T-helper 1 cell treated with Interleukin-12 subunit alpha and Interleukin-12 subunit beta and Interleukin-4 antibody, amounts not matched to agents 30 μg/mL and 1 μg/mL, for 36 hours (primary cell): Measurements from ENCODE around the gene SPACA4.

Experiments used
- H3K27ac Mint-ChIP-seq: one replicate; pipeline ENCODE4 v1.8.0; 2021; ENCODE audit warnings: mild to moderate bottlenecking, mixed read lengths
- H3K27me3 Mint-ChIP-seq: one replicate; pipeline ENCODE4 v1.8.0; 2021; ENCODE audit warnings: low read depth, mixed read lengths
- H3K36me3 Mint-ChIP-seq: one replicate; pipeline ENCODE4 v1.8.0; 2021; ENCODE audit warnings: low read depth, mixed read lengths
- H3K4me1 Mint-ChIP-seq: one replicate; pipeline ENCODE4 v1.8.0; 2021; ENCODE audit warnings: low read depth, mixed read lengths
- H3K4me3 Mint-ChIP-seq: one replicate; pipeline ENCODE4 v1.8.0; 2021; ENCODE audit warnings: mild to moderate bottlenecking, moderate library complexity, mixed read lengths
- H3K9me3 Mint-ChIP-seq: one replicate; pipeline ENCODE4 v1.8.0; 2021; ENCODE audit warnings: mixed read lengths

SPACA4 gene

DNA sequence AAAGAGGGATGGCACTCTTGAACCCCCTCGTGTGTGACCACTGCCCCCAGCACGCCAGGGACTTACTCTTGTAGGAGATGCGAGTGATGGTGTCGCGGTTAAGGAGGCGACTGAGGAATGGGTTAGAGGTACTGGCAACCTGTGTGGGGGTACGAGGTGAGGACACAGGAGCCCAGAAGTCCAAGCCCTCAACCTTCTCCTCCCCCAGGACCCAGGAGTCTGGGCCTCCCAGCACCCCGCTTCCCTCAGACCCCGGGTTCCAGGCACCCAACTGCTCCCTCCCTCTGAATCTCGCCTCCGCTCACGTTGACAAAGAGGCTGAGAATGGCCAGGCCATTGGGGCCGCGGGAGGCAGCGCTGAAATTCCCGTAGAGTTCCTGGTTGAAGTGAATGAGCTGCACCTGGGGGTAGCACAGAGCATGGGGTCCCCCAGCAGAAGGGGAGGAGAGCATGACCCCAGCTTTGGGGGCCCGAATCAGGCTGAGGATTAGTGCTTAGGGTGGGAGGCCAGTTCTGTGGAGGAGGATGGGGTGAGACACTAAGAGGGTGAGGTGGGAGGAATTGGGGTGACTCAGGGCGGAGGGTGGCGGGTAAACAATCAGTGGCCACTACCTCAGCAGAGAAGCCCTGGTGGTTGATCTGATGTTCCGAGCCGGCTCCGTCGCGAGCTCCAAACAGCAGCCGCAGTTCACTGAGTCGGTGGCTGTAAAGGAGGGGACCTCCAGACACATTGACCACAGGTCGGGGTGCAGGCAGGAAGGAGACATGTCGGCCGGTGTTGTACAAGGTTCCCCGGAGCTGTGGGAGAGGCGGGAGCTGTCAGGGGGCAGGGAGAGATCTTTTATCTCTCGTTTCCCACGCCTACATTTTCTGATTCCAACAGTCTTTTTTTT lies 33.2 kb downstream of the SPACA4 start:
- peaks cover 23% of the 10 kb centered on the region for H3K4me1 Mint-ChIP-seq
- H3K9me3 Mint-ChIP-seq: no peaks in the 10 kb centered on the region
- H3K36me3 Mint-ChIP-seq: peaks cover 6% of the 10 kb centered on the region
- H3K27ac Mint-ChIP-seq: no peak overlapping the region
- peaks cover 3% of the 10 kb centered on the region for H3K27me3 Mint-ChIP-seq
- H3K4me3 Mint-ChIP-seq: no peak overlapping the region

DNA sequence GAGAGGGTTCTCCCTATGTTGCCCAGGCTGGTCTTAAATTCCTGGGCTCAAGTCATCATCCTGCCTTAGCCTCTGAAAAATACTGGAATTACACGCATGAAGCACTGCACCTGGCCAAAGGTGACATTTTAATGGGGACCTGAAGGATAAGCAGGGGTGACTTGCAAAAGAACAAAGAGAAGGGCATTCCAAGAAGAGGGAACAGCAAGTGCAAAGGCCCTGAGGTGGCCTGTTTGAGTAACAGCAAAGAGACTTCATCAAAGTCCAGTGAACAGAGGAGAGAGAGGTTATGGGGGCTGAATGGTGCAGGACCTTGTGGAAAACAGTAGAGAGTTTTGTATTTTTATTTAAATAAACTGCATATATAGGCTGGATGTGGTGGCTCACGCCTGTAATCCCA lies 35.3 kb downstream of the SPACA4 start:
- Mint-ChIP-seq H3K4me3 (no peak overlapping the region), H3K9me3 (no peaks in the 10 kb centered on the region), H3K36me3 (peaks cover 6% of the 10 kb centered on the region), H3K4me1 (peaks cover 26% of the 10 kb centered on the region), H3K27me3 (peaks cover 3% of the 10 kb centered on the region), H3K27ac (no peak overlapping the region)

DNA sequence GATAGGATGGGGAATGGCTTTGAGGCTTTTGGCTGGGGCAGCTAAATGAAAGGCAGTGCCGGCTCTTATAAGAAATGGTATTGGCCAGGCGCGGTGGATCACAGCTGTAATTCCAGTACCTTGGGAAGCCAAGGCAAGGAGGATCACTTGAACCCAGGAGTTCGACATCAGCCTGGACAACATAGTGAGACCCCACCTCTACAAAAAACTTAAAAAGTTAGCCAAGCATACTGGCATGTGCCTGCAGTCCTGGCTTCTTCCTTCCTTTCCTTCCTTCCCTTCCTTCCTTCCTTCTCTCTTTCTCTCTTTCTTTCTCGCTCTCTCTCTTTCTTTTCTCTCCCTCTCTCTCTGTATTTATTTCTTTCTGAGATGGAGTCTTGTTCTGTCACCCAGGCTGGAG lies 36.3 kb downstream of the SPACA4 start:
- Mint-ChIP-seq H3K36me3 (peaks cover 6% of the 10 kb centered on the region), H3K27me3 (peaks cover 3% of the 10 kb centered on the region), H3K4me3 (no peak overlapping the region), H3K9me3 (no peaks in the 10 kb centered on the region), H3K4me1 (peaks cover 26% of the 10 kb centered on the region), H3K27ac (no peak overlapping the region)

DNA sequence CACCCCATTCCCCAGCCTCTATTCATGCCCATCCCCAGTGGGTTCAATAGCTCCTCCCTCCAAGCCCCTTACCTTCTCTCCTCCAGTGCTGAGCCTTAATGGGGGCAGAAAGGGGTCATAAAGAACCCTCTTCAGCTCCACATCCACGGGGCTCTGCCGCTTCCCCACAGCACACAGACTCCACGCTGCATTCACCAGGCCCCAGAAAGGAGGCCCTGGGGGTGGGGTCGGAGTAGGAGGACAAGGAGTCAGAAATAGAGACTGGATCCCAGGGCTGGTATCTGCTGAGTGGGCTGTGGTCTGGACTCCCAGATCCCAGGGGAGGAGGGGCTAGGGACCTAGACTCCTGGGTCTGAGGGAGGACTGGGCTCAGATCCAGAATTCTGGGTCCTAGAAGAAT lies 37.8 kb downstream of the SPACA4 start:
- H3K4me1 Mint-ChIP-seq: peaks cover 22% of the 10 kb centered on the region
- H3K27ac Mint-ChIP-seq: no peak overlapping the region
- H3K36me3 Mint-ChIP-seq: peaks cover 2% of the 10 kb centered on the region
- H3K27me3 Mint-ChIP-seq: peaks cover 3% of the 10 kb centered on the region
- no peaks in the 10 kb centered on the region for H3K9me3 Mint-ChIP-seq
- H3K4me3 Mint-ChIP-seq: no peak overlapping the region

DNA sequence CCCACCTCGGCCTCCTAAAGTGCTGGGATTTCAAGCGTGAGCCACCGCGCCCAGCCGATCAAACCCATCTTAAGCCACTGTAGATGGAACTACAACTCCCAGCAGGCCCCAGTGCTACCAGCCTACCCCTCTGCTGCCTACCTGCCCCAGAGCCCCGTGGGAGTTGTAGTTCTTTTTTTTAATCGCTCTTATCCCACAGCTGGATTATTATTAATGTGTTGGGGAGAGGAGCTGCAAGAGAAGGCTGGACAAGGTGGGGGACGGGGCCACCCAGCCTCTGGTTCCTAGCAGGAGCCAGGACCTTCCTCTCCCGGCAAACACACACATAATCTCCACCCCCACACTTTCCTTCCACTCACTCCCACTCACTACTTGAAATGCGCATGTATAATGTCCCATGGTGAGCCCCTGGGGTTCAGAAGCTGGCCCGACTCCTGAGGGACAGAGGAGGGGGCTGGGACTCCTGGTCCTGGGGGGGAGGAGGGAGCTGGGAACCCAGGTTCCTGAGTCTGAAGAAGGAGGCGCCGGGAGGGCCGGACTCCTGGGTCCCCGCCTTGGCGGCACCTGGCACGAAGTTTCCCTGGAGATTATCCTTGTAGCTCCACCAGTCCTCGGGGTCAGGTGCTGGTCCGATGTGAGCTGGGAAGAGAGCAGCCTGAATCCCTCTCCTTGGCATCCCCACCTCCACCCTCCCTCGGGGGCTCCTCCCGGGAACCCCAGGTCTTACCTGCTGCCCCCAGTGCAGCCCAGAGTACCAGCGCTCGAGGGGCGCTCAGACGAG lies 38.5 kb downstream of the SPACA4 start:
- Mint-ChIP-seq H3K36me3 (peaks cover under 1% of the 10 kb centered on the region), H3K4me1 (peaks cover 24% of the 10 kb centered on the region), H3K9me3 (no peaks in the 10 kb centered on the region), H3K27me3 (peaks cover 3% of the 10 kb centered on the region), H3K4me3 (peak overlapping the region; percentile 80), H3K27ac (peak overlapping the region; percentile 12)

DNA sequence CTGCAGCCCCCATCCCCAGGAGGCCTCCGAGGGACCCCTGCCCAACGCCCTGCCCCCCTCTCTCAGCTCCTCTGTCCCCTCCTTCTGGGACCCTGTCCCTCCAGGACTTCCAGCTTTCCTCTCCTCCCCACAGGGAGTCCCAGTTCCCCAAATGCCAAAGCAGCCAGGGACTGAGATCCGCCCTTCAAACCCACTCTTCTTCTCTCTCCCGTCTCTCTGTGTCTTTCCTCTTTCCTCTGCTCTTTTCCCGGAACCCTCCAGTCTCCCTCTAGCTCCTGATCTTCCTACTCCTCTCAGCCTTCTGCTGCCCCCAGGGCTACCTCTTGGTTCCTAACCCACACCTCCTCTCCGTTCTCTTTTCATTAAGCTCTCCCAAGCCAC lies 39.1 kb downstream of the SPACA4 start:
- Mint-ChIP-seq H3K4me1 (peaks cover 24% of the 10 kb centered on the region), H3K9me3 (no peaks in the 10 kb centered on the region), H3K4me3 (peak overlapping the region; percentile 80), H3K36me3 (no peaks in the 10 kb centered on the region), H3K27ac (peak overlapping the region; percentile 85), H3K27me3 (peaks cover 3% of the 10 kb centered on the region)

DNA sequence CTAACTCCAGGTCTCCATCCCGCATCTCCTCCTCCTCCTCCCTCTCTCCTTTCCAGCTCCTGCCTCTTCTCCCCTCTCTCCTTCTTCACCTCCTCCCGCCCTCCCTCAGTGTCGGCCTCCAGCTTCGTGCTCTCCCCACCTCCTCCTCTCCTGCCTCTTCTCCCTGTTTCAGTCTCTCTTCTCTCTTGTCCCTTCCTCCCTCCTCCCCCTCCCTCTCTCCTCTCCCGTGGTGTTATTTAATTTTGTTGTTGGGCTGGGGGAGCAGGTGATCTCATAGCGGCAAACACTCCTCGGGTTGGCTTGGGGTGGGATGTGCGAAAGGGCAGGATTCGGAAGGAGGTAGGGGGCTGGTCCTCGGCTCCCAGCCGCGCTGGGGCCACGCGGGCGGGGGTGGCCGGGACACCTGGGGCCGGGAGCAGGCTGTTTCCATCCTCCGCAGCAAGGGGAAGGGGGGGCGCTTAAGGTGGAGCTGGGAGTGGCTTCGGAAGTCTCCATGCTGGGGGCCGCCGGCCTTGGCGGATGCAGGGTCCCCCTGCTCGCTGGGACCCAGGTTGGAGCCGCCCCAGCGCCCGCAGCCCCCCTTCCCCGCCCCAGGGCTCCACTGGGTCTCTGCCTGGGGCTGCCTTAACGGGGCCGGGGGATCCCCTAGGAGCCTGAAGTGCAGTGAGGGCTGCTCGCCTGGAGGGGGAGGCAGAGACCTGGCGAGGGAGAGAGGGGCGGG lies 39.6 kb downstream of the SPACA4 start, which contains the start of gene CA11:
Gene CA11, minus strand, starts transcription at position 187 of the 721 bp plus-strand sequence. CDS start 555 bp downstream, outside the sequence.
- Mint-ChIP-seq H3K27me3 (peaks cover 3% of the 10 kb centered on the region), H3K4me3 (peak within 1 kb of the TSS; percentile 80), H3K4me1 (peaks cover 27% of the 10 kb centered on the region), H3K27ac (peak within 1 kb of the TSS; percentile 85), H3K9me3 (no peaks in the 10 kb centered on the region), H3K36me3 (no peaks in the 10 kb centered on the region)

DNA sequence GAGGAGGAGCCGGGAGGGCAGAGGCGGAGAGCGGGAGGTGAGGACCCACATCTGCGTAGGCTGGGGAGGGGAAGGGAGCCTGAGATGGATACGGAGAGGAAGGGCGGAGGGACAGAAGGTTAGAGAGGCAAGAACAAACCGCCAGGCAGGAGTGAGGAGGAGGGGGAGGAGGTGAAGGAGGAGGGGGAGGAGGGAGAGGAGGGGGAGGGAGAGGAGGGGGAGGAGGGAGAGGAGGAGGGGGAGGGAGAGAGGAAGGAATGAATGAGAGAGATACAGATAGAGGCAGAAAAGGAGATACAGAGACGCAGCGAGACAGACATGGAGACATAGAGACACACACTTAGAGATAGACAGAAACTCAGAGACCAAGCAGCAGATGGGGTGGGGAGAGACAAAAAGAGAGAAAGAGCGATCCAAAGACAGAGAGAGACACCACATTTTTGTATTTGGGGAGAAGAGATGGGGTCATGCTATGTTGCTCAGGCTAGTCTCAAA lies 40.2 kb downstream of the SPACA4 start:
- peaks cover 27% of the 10 kb centered on the region for H3K4me1 Mint-ChIP-seq
- H3K4me3 Mint-ChIP-seq: peak overlapping the region; percentile 47
- no peaks in the 10 kb centered on the region for H3K36me3 Mint-ChIP-seq
- no peaks in the 10 kb centered on the region for H3K9me3 Mint-ChIP-seq
- H3K27ac Mint-ChIP-seq: peak overlapping the region; percentile 74
- H3K27me3 Mint-ChIP-seq: peaks cover 2% of the 10 kb centered on the region

DNA sequence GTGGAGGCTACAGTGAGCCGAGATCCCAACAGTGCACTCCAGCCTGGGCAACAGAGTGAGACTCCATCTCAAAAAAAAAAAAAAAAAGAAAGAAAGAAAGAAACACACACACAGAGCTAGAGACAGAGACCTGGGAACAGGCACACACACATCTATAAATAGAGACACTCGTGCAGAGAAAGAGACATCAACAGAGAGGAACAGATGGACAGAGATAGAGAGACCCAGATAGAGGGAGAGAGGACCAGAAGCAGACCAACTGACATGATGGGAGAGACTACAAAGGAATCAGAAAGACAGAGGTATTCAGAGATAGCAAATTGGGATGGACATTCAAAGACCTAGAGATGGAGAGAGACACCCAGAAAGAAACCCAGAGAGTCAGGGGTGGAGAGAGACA lies 41.6 kb downstream of the SPACA4 start:
- Mint-ChIP-seq H3K27me3 (no peaks in the 10 kb centered on the region), H3K36me3 (no peaks in the 10 kb centered on the region), H3K4me1 (peaks cover 30% of the 10 kb centered on the region), H3K4me3 (peak overlapping the region; percentile 1), H3K27ac (peak overlapping the region; percentile 49), H3K9me3 (no peaks in the 10 kb centered on the region)

DNA sequence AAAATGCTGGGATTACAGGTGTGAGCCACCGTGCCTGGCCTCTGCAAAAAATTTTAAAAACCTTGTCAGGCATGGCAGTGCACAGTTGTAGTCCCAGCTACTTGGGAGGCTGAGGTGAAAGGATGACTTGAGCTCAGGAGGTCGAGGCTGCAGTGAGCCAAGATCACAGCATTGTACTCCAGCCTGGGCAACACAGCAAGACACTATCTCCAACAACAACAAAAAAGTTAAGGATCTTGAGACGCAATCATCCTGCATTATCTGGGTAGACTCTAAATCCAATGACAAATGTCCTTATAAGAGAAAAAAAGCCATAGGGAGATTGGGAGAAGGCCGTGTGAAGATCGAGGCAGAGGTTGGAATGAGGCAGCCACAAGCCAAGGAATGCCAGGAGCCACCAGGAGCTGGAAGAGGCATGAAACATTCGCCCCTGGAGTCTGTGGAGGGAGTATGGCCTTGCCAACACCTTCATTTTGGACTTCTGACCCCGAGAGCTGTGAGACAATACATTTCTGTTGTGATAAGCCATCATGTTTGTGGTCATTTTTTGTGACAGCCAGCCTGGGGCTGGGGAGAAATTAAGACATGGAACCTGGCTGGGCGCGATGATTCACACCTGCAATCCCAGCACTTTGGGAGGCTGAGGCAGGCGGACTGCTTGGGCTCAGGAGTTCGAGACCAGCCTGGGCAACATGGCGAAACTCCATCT lies 44.6 kb downstream of the SPACA4 start:
- H3K9me3 Mint-ChIP-seq: no peaks in the 10 kb centered on the region
- peaks cover 19% of the 10 kb centered on the region for H3K4me1 Mint-ChIP-seq
- no peak overlapping the region for H3K4me3 Mint-ChIP-seq
- no peak overlapping the region for H3K27ac Mint-ChIP-seq
- H3K36me3 Mint-ChIP-seq: no peaks in the 10 kb centered on the region
- no peaks in the 10 kb centered on the region for H3K27me3 Mint-ChIP-seq

DNA sequence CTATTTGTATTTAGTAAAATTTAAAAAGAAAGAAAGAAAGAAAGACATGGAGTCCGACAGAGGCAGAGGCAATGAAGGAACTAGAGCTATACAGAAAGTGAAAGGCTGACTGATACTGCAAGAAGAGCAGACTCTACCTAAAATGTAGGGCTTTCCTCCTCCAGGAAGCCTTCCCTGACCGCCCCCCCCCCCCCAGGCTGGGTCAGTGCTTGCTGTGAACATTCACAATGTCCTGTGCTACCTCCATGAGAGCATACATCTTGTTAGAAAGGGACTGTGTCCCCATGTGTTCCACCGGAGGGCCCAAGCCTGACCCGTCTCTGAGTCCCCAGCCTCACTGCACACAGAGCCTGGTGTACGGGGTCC lies 45.1 kb downstream of the SPACA4 start:
- Mint-ChIP-seq H3K36me3 (no peaks in the 10 kb centered on the region), H3K4me3 (no peak overlapping the region), H3K9me3 (no peaks in the 10 kb centered on the region), H3K27me3 (no peaks in the 10 kb centered on the region), H3K27ac (no peak overlapping the region), H3K4me1 (peaks cover 19% of the 10 kb centered on the region)

DNA sequence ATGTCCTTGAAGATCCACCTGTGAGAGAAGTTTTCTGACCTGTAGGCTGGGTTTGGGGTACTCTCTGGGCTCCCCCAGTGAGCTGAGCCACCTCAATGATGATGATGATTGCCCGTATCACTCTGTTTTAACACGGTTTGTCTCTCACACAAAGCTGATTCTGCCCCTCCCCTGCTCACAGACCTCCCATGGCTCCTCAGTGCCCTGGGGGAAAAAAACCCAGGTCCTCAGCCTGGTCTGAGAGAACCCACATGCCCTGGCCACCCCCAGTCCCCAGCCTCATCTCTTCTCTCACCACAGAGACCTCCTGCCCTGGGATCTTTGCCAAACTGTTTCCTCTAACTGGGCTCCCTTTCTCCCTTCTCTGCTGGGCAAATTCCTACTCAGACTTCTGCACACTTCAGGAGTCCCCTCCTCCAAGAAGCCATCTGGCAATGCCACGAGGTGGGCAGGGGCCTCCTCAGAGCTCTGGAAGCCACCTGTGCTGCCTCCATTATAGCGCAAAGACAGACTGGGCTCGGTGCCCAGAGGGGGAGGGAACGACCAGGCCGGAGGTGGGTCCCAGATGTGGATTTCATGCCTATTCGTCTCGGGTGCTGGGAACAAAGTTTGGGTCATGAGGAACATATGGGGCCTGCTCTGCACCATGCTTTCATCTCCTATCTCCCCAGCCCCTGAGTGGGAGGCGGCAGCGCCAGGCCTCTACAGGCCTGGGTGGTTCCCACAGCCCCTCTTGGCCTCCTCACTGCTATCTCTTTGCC lies 47.9 kb downstream of the SPACA4 start:
- Mint-ChIP-seq H3K9me3 (no peaks in the 10 kb centered on the region), H3K4me1 (peaks cover 10% of the 10 kb centered on the region), H3K27ac (no peak overlapping the region), H3K36me3 (no peaks in the 10 kb centered on the region), H3K4me3 (no peak overlapping the region), H3K27me3 (peaks cover 3% of the 10 kb centered on the region)

DNA sequence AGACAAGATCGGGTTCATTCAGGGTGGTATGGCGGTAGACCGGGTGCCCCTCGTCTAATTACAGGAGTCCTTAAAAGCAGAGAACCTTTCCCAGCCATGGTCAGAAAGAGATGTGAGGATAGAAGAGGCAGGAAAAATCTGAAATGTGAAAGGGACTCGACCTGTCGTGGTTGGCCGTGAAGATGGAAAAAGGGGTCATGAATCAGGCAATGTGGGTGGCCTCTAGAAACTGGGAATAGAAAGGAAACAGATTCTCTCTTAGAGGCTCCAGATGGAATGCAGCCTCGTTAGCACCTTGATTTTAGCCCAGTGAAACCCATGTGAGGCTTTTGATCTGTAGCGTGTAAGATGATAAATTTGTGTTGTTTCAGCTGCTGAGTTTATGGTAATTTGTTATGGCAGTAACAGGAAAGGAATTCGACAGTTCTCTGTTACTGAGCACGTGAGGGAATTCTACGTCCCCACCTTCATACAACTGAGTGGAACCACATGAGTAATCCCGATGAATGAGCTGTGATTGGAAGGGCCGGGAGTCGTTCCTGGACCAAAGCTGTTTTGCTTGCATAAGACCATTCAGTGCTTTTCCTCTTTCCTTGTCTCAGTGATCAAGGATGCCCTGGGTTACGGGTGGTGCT lies 50.4 kb downstream of the SPACA4 start:
- peaks cover 3% of the 10 kb centered on the region for H3K27me3 Mint-ChIP-seq
- no peak overlapping the region for H3K27ac Mint-ChIP-seq
- H3K4me1 Mint-ChIP-seq: peaks cover 10% of the 10 kb centered on the region
- no peak overlapping the region for H3K4me3 Mint-ChIP-seq
- H3K9me3 Mint-ChIP-seq: no peaks in the 10 kb centered on the region
- no peaks in the 10 kb centered on the region for H3K36me3 Mint-ChIP-seq
